Dermis blood vessel endothelial cell (primary cell): ENCODE results near the gene HMGN3. TPM values are rescaled to one million over a fixed set of nuclear protein-coding genes. Genes with fewer than 3 reads are reported as not detected.
A peak's percentile ranks its signal among the peaks of the same experiment; 100 is the strongest.
"Not testable (repeated sequence)": the region's sequence is repeated elsewhere in the genome, so short reads cannot be mapped to it uniquely, and the experiment has no call there.

Source experiments
- DNase-seq: peaks from one replicate; pipeline ENCODE4 v3.0.0; 2010
- total RNA-seq: library from RNA; depleted of rRNA; stranded (reverse); fragments of >200 nt; gene quantifications from 2 replicates; pipeline ENCODE4 v1.2.3, GENCODE V29; 2014

Gene HMGN3
- total RNA-seq = 69.3 and 102 TPM in 2 replicates

DNA sequence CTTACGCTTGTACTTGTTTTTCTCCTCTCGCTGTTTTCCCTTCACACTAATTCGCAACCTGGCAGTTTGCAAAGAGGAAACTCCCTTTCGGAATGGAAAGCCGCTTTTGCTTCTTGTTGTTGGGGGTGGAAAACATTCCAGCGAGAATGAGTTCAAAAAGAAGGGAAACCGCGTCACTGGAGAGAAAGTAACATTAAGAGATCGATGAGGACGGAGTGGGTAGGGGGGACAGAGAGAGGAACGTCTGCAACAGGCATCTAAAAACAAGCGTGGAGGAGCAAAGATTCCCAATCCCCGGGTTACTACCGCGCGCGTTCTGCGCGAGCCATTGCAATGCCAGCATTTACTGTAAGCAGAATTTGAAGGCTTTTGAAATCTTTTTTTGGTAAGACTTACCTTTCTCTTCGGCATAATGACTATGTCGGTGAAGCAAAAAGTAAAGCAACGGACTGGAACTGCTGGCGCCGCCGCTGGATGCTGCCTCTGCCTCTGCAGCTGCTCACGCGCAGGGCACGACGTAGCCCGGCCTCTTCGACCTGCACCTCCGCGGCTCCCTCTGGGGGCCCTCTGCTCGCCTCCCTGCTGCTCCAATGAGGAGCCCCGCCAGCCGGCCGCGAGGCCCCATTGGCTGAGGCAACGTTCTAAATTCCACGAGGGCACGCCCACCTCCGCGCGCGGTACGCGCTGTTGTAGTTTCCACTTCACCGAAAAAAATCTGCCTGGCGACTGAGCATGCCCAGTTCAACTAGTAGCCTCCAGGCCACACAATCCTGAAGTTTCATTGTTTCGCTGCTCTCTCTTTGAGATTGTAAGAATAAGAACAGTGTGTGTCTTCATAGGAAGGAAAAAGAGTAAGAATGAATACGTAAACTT, at the start of gene HMGN3:
TSS of gene HMGN3 (minus strand) at position 533 of the 873 bp plus-strand sequence.
- DNase-seq = peak; percentile 97

DNA sequence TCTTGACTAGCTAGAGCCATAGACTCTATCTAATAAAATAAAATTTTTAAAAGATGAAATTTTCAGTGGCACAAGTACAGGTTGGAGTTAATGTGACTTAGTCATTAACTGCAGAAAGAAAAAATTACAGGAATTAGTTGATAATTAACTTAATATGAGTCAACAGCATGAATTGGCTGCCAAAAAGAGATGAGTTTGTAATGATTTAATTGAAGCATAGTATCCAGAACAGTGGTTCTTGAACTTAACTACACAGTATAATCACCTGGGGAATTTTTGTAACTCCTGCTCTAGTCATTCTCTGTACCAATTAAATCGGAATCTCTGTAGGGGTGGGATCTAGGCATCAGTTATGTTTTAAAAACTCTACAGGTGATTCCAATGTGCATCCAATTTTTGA, 46.3 kb upstream of the HMGN3 start:
- DNase-seq = no peak

DNA sequence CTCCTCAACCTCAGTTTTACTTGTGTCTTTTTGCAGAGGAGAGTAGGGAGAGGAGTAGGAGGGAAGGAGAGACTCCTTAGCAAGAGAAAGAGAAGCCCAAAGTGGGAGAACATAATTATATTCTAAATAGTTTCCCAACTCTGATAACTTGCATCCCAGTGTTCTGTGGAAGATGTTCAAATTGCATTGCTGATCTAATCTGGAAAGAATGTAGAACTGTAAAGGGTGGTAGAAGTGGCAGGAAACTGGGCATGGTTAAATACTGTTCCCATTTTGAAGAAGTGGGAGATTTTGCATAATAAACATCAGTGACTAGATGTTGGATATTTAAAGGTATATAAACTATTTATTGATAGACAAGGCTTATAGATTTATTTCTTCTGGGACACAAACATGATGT, 42.6 kb upstream of the HMGN3 start:
- DNase-seq = peak; percentile 9

DNA sequence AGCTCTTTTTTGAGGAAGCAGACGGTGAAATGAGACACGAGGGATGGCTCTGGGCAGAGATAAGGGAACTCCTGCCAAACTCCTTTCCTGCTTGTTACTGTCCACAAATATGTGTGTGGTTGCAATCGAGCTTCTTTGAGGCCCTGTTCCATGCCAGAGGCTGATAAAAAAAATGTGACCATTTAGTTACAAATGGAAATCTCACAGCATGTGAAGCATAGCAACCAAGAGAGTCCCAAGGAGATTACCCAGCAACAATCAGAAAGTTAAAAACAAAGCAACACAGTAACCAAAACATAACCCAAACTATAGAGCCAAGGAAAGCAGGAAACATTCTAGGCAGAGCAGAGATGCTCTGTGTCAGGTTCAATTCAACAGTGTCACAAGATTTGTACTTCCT, 35.4 kb upstream of the HMGN3 start:
- DNase-seq = peak; percentile 18

DNA sequence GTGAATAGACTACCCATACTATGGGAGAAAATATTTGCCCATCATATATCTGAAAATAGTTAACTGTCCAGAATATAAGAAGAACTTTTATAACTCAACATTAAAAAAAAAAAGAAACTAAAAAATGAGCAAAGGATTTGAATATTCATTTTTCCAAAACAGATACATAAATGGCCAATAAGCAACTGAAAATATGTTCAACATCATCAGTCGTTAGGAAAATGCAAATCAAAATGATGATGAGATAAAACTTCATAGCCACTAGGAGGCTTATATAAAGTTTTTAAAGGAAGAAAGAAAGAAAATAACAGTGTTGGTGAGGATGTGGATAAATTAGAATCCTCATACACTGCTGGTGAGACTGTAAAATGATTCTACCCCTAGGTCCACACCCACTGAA, 32.6 kb upstream of the HMGN3 start:
- no peak for DNase-seq

DNA sequence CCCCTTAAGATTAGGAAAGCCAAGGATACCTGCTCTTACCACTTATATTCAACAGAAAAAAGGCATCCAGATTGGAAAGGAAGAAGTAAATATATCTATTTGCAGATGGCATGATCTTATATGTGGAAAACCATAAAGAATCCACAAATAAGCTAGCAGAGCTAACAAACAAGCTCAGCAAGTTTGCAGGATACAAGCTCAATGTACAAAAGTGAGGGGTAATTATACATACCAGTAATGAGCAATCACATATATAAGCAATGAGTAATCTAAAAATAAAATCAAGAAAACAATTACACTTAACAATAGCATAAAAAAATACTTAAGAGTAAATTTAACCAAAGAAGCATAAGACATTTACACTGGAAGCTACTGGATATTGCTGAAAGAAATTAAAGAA, 31.6 kb upstream of the HMGN3 start:
- no peak for DNase-seq

DNA sequence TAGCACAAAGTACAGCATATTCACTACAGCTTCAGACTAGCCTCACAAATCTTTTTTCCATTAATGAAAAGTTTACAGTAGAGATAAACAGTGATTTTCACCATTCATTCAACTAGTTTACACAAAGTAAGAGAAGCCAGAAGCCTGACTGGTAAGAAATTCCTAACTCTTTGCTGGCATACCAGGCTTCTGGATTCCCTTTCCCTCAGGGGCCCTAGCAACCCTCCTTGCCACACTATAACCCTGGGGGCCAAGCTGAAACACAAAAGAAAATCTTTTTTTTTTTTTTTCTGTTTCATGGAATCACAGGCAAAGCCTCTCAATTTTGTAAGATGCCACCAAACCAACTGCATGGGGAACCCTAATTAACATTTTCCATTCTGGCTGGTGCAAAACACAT, 28.9 kb upstream of the HMGN3 start:
- DNase-seq = no peak

DNA sequence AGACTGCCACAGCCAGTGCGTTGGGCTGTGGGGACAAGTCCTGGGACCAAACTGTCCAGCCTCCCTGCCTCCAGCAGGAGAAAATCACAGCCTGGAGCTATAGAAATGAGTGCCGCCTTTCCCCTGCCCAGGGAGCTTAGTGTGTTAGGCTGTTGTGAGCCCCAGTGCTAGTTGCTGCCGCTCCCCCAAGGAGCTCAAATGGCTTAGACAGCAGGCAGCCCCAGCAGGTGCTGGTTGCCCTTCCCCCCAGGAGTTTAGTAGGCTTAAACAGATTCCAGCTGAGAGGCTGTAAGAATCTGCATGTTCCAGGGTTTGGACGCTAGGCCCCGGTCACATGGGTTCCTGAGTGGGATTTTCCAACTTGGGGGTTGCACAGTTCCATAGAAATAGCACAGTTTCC, 27.2 kb upstream of the HMGN3 start:
- DNase-seq = no peak

DNA sequence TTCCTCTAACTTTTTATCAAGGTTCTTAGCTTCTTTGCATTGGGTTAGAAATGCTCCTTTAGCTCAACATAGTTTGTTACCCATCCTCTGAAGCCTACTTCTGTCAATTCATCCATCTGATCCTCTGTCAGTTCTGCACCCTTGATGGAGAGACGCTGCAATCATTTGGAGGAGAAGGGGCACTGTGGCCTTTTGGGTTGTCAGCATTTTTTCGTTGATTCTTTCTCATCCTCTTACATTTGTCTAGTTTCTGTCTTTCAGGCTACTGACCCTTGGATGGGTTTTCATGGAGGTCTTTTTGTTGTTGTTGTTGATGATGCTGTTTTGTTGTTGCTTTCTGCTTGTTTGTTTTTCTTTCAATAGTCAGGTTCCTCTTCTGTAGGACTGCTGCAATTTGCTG, 26.3 kb upstream of the HMGN3 start:
- DNase-seq = no peak

DNA sequence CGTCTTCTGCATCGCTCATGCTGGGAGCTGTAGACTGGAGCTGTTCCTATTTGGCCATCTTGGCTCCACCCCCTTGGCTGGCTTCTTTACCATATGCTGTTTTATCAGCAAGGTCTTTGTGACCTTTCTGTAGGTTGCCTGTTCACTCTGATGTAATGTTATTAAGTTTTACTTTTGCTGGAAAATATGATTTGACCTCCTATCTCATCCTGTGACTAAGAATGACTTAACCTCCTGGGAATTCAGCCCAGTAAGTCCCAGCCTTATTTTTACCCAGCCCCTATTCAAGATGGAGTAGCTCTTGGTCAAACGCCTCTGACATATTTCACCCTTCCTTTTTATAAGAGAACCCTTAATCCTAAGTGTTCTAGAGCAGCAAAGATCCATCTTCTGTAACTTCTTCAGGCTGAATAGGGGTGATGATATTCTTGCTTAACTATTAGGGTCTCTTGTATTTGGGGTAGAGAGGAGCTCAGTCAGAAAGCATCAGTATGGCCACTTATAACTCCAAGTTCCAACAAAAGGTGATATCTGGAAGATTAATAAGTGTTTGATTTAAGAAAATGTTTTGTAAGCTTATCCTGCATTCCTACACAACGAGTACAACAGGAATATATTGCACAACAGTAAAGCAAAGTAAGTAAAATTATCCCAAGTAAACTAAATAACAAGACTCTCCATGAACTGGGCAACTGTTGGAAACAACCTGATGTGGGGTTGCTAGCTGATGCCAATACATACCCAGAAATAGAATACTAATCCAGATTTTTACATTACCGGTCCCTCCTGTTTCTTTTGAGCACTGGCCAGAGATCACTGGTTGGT, 23.1 kb upstream of the HMGN3 start:
- DNase-seq = peak; percentile 17

DNA sequence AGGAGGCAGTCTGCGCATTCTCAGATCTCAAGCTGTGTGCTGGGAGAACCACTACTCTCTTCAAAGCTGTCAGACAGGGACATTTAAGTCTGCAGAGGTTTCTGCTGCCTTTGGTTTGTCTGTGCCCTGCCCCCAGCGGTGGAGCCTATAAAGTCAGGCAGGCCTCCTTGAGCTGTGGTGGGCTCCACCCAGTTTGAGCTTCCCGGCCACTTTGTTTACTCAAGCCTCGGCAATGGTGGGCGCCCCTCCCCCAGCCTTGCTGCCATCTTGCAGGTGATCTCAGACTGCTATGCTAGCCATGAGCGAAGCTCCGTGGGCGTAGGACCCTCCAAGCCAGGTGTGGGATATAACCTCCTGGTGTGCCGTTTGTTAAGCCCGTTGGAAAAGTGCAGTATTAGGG, 22.3 kb upstream of the HMGN3 start:
- not testable (repeated sequence) for DNase-seq

DNA sequence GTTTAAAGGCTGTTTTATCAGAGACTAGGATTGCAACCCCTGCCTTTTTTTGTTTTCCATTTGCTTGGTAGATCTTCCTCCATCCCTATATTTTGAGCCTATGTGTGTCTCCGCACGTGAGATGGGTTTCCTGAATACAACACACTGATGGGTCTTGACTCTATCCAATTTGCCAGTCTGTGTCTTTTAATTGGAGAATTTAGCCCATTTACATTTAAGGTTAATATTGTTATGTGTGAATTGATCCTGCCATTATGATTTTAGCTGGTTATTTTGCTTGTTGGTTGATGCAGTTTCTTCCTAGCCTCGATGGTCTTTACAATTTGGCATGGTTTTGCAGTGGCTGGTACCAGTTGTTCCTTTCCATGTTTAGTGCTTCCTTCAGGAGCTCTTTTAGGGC, 20.6 kb upstream of the HMGN3 start:
- DNase-seq = not testable (repeated sequence)

DNA sequence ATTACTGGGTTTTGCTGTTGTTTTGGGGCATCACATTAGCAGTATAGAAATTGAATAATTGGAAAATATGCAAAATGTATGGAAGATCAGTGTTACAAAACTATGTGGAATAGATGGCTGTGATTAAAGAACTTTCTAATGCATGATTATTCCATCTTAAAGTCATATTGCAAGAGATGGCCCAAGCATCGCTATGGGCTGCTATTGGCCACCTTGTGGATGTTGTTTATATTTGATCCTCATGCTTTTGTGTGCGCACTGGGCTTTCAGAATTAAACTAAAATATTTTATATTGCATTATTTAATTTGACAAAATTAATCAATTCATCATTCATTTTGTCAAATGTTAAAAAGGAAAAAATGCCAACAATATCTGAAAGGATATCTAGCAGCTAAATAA, 16.1 kb upstream of the HMGN3 start:
- no peak for DNase-seq

DNA sequence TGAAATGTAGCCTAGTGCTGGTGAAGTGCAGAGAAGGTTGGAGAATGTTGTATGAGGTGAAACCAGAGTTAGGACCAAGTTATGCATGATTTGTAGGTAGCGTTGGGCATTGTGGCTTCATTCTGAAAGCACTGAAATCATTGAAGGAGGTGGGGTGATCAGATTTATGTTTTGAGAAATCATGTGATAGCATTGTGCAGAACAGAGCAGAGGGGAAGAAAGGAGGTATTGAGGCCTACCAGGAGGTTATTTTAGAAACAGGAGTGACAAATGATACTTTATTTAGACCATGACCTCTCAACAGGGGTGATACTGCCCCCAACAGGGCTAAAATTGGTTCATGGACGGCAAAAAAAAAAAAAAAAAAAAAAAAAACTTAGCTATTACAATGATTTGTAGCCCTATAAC, 15.6 kb upstream of the HMGN3 start:
- DNase-seq = peak; percentile 11

DNA sequence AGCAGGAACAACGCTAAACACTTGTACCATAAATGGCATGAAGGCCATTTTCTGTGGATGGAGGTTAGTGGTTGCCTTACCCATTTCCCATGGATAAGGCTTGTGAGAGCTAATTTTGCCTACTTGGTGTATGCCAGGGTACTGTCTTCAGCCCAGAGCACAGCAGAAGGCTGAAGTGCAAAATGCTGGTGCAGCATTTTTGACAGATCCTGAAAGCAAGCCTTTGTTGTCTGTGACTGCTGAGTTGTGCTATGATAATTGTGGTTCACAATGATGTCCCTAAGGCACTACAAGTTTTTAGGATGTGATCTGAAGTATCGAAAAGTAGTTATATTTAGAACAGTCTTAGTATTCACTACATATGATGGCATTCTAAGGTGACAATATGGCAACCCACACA, 14.7 kb upstream of the HMGN3 start:
- DNase-seq = no peak

DNA sequence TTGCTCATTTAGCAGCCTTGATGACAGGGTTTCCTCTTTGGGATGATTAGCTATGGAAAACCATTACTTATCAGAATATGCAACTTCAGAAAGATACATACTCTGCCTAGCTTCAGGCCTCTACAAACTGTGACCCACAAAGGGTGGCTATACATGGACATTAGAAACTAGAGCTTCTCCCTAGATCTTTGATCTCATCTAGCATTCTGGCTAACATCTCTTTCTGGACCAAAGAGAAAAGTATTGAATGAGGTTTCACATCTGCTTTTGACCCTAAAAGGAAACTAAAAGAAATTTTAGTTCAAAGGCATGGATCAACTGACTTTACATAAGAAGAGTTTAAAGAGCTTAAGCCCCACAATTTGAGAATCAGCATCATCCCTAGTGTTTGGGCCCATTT, 12.4 kb upstream of the HMGN3 start:
- no peak for DNase-seq

DNA sequence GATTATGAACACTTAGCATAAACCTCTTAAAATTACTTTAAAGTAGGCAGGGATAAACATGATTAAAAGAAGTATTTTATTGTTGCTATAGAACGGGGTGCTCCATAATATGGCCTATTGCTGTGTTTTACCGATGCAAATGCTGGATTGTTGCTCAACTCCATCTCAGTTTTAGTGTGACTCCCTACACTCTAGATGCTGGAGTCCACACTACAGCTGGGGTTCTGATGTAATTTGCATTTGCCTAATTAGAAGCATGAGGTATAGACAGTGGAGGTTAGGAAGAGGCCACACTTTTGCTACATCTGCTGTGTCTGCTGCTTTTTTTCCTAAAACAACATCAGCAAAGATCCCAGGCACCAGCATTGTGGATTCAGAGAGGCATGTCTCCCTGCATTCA, 6.7 kb upstream of the HMGN3 start:
- no peak for DNase-seq

DNA sequence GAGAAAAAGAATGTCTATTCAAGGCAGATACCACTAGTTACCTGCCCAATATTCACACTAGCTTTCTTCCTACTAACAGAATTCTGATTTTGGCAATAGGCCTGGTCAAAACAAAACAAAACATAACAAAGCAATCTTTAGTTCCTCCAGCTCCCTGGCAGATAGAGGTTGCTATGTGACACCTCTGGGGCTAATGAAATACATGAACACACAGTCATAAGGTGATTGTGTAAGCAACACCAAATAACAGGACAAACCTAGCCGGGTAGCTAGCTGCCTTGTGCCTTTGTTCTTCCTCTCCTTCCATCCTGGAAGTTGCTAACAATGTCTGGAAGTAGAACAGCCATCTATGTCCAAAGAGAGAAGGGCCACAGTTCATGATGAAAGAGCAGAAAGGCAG, 6.0 kb upstream of the HMGN3 start:
- DNase-seq = peak; percentile 9

DNA sequence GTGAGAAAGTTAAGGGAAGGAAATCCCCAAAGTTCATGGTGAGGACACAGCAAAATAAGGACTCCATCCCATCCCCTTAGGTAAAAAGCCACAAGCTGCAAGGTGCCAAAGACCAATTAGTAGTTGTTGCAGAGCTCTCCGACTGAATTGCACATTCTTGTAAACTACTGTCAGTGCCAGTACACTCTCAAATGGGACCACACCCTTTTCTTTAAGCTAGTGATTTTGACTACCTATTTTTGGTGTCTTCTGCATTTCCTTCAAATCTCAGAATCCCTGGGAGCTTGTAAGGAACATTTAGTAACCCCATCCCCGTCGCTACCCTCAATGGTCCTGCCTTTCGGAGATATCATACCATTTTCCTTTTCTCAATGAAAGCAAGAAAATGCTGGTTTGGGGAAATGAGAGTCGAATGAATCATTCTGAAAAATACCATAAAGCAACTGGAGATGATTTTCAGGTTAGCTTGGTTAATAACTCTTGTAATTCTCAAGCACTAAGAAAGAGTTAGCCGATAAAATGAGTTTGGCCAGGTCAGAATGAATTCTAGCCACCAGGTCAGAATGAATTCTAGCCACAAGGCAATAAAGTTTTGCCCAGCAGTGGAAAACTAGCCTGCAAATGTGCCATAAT, 5.2 kb upstream of the HMGN3 start:
- no peak for DNase-seq

DNA sequence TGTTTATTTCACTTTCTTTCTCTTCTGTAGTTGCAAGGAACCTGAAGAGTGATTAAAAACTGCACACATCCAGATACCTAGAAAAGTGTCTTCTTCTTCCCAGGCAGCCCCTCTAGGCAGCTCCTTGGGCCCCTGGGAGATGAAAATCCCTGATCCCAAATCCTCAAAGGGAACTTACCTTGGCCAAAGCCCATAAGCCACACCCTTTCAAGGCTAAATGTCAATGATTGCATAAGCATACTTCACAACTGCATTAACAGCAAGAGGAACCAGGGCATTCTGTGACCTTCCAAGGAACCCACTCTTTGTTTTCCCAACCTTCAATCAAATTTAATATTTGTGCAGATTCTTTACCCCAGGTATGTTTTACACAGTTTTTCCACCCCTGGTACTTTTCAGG, 4.4 kb upstream of the HMGN3 start:
- no peak for DNase-seq

DNA sequence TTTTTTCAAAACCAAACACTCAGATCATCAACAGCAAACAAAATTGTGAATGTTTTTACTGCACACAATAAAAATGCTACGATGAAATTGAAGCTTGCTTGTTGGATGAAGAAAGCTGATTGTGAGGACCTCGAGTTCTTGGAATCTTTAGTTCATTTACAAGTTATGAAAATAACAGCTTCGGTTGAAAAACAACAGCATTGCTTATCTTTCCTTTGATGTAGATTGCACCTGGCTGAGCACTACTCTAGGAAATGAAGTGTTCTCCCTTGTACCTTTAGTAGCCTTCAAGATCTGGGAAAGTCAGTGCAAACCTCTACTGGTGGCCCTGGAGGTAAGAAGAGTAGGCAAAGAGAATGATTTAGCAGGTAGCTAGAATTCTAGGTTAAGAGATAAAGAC, 2.2 kb upstream of the HMGN3 start:
- no peak for DNase-seq

DNA sequence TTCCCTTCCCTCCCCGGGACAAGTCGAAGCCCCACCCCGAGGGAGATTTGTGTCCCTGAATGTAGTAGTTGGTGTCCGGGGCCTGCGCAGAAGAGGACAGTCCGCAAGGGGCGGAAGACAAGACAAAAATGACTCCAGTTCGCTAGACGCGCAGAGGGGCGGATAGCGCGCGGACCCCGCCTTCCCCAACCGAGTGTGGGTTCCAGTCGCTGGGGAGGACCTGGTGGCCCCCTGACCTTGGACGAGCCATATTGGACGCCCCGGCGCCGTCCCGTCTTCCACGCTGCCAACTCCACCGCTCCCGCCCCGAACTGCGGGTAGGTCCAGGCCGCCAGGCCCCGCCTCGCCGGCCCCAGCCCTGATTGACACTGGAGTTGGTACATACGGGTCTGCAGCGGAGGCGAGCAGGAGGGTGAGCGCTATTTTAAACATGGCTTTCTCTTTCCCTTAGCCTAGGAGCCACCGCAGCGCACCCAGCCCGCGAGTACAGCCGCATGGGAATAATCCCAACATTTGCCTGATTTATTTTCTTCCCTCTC, 802 bp downstream of the HMGN3 start:
- peak; percentile 93 for DNase-seq
